Measurements from ENCODE around the gene LRRN3.

- TF ChIP-seq EZH2 (IDR thresholded peaks at IDR 0.05), result no peak
- TF ChIP-seq POLR2AphosphoS5 (IDR thresholded peaks at IDR 0.05; ENCODE audit: borderline replicate concordance, low read depth, low read length), result no peak
Observed at GRCh38 chr7:111076205-111076604, 14.7 kb upstream of the LRRN3 start.
